ENCODE data around the gene ITFG2. TPM values are rescaled to one million over a fixed set of nuclear protein-coding genes. Genes with fewer than 3 reads are reported as not detected.

ITFG2 gene
- total RNA-seq, 1 experiment from 2014 or later = 41.6 TPM

GRCh38 chr12:2805143-2805520 lies 7.3 kb upstream of the ITFG2 start:
- Histone ChIP-seq H4K8ac (replicated peaks; ENCODE audit: insufficient read length, low read depth, low read length) (no peak overlapping the region), H2BK15ac (ENCODE audit: low read depth, low read length) (no peak overlapping the region), H3K18ac (ENCODE audit: insufficient read length, low read depth, low read length) (no peak overlapping the region), H2AFZ (ENCODE audit: low read length) (no peak overlapping the region), H3K4ac (ENCODE audit: low read depth, low read length) (no peak overlapping the region), H4K5ac (ENCODE audit: insufficient read length, low read depth, low read length) (no peak overlapping the region), H3K23me2 (ENCODE audit: insufficient read length, low read depth, low read length, poor library complexity, severe bottlenecking) (no peaks in the 10 kb centered on the region), H2BK20ac (ENCODE audit: low read depth, low read length, poor library complexity, severe bottlenecking) (no peak overlapping the region), H2BK120ac (ENCODE audit: low read depth, low read length, poor library complexity, severe bottlenecking) (no peak overlapping the region), H3K9me3 (ENCODE audit: control insufficient read depth, low read depth, low read length) (no peaks in the 10 kb centered on the region), H3K14ac (ENCODE audit: insufficient read depth, low read length) (no peak overlapping the region), H3K27me3 (ENCODE audit: insufficient read depth, low read length) (no peaks in the 10 kb centered on the region), H2BK12ac (ENCODE audit: insufficient read length, low read depth, low read length) (no peak overlapping the region), H4K20me1 (ENCODE audit: control insufficient read depth, insufficient read depth, insufficient read length) (no peaks in the 10 kb centered on the region), H3K9ac (ENCODE audit: extremely low read depth, insufficient read length, low read length) (no peak overlapping the region), H3K23ac (ENCODE audit: insufficient read length, low read depth, low read length) (no peak overlapping the region), H3K27ac (ENCODE audit: insufficient read length, low read depth, low read length) (no peak overlapping the region), H3K79me2 (ENCODE audit: insufficient read depth, low read length) (no peaks in the 10 kb centered on the region), H3T11ph (ENCODE audit: low read length) (no peak overlapping the region), H2AK5ac (ENCODE audit: insufficient read length, low read length) (no peak overlapping the region), H3K4me2 (ENCODE audit: insufficient read depth, insufficient read length, low read length) (no peak overlapping the region), H3K4me1 (ENCODE audit: insufficient read depth, low read length) (no peaks in the 10 kb centered on the region), H4K91ac (ENCODE audit: insufficient read length, low read depth, low read length) (no peak overlapping the region), H3K79me1 (ENCODE audit: insufficient read depth, low read depth, low read length, poor library complexity, severe bottlenecking) (no peaks in the 10 kb centered on the region), H2BK5ac (ENCODE audit: insufficient read length, low read length) (no peak overlapping the region), H3K56ac (ENCODE audit: insufficient read length, low read depth, low read length) (no peak overlapping the region)
- H3K27ac Mint-ChIP-seq = no peak overlapping the region; a peak in 1 of 7 replicates
- H3K27me3 Mint-ChIP-seq (ENCODE audit: low read depth) = no peaks in the 10 kb centered on the region
- H3K4me1 Mint-ChIP-seq = no peaks in the 10 kb centered on the region
- H3K4me3 Mint-ChIP-seq = no peak overlapping the region; a peak in 1 of 5 replicates
- H3K36me3 Mint-ChIP-seq (ENCODE audit: insufficient read depth in 1 of 3, low read depth in 3 of 3) = peaks cover 38 to 70% (median 56%) of the 10 kb centered on the region in 3 experiments
- no peak for TF ChIP-seq CTCF (conservative IDR thresholded peaks at IDR 0.05)
- no peak for DNase-seq
- no peaks in the 10 kb centered on the region for H3K9me3 Mint-ChIP-seq
- no CpG with 5 or more reads among the region's 2 CpGs for WGBS (ENCODE audit: extremely low coverage, insufficient read length, low lambda C conversion rate)
